NCI-H446 (cell line): Measurements from ENCODE around the gene VPS41.

Experiments
- DNase-seq, 2 experiments: peaks; one replicate each; lab custom pipeline; 2025; lab: John Stamatoyannopoulos, UW

Gene VPS41

GRCh38 chr7:38806912-38807311, 102.1 kb downstream of the VPS41 start:
- no peak for DNase-seq

DNA sequence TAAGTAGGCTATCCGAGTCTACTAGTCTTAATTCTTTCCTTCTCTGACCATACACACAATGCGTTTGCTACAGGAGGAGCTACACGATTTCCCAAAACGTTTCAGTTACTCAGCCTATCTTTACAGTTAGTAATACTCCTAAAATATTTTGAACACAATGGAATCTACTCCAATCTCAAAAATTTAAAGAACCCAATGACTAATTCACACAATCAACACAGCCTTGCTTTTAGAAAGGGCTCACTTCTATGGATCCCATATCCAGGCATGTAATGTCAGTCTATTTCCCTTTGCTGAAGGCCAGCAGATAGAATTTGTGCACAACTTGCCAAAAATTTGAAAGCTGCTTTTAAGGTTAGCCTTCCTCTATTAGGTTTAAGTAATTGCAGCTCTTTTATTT, 107.2 kb downstream of the VPS41 start:
- DNase-seq: no peak

GRCh38 chr7:38798552-38799267, 110.3 kb downstream of the VPS41 start:
- no peak for DNase-seq

DNA sequence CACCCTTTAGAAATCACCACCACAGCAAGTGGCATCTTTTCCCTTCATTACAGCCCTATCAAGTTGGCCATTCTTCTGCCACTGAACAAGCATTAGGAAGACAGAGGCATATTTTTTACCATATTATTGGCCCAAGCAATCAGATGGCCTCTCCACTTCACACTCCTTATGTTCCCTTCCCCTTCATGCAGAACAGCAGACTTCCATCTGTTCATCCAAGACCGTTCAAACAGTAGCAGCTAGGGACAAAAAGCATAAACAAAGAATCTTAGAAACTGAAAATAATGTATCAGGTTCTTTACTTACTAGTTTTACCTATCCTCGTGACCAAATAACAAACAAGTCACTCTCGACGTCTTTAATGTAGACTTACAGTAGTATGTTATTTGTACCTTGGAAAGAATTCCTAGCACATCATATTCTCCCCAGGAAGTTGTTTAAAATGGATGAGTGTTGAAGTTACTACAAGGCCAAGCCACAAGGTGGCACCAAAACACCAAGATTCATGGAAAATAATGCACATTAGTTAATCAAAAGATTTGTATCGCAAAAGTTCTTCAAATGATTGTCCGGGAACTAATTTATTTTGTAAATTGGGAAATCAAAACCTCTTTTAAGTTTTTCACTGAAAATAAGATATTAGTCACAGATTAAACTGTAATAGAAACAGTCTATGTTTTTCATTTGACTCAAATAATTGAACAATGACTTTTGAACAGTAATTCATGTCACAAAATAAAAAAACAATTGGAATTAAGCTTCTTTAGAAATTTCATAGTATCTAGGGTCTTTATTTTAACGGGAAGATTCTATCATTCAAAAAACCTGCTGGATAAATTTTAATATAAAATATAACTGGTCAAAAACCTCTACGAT, 112.1 kb downstream of the VPS41 start:
- DNase-seq: peak; percentile 58 to 68

DNA sequence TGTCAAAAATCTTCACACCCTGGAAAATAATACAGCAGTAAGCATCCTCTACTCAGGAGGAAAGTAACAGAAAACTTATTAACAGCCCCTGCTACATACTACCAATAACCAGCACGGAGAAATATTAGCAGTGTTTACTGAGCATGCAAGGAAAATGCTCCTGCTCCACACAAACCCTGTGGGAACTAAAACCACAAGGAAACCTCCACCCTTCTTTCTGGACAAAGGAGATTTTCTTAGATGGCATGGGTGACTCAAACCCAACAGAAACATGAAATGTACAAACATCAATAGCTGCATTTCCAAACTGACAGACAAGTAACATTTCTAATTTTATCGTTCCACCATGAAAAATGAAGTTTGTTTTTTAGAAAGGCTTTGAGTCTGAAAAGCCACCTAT, 113.4 kb downstream of the VPS41 start:
- DNase-seq: no peak

- DNase-seq: no peak
Measured at GRCh38 chr7:38781991-38782390, 127.0 kb downstream of the VPS41 start.

DNA sequence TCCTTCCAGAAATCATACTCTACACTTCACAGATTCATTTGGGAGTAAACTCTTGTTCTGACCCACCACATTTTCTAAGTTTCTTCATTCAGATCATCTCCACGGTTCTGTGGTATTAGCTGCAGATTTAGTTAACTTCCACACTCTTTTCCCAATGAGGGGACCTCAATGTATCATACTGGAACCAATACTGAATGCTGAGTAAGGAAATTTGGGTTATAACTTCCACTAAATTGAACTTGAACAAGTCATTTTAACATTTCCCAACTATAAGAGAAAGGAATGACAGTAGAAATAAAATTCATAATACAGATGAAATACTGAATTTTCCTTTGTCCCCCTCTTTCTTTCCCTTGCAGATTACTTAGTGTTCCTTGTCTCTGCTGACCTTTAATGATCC, 131.4 kb downstream of the VPS41 start:
- DNase-seq: no peak

DNA sequence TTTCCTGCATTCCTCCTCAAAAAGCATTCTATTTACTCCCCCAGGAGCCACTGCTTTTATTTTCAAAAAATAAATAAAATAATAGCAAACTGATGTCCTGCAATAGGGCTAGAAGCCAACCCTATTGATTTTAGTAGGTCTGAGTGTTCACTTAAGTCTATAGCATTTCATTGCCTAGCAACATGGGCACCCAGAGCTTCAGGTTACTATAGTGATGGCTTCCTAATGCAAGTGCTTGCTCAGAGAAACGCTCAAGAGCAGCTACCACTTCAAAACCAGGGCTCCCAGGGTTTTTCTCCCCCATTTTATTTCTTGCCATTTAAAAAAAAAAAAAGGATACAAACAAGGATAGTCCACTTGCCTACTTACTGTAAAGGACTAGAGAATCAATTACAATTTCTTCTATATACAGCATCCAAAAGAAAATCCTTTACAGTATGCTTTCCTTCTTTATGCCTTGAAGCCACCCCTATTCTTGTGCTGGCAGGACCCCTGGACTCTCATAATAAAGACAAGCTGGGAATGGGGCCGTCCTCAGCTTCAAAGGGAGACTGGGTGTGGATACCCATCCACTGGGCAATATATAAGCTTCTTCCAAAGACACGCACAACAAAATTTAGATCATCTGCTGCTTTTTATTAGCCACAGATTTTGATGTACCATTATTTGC, 133.3 kb downstream of the VPS41 start:
- no peak for DNase-seq

DNA sequence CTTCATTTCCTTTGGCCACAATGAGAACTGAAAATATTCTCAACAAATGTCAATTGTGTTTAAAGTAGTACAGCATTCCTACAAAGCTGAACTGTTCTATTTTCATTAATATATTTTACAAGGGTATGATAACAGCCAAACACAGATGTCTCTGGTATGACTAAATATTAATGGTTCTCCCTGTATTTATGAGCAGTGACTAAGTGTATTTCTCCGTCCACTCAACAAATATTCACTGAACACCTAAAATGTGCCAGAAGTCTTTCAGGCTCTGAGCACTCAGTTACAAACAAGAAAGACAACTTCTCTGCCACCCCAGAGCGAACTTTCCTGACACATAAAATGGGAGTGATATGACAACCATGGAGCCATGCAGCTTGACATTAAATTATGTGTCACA, 135.6 kb downstream of the VPS41 start:
- no peak for DNase-seq

DNA sequence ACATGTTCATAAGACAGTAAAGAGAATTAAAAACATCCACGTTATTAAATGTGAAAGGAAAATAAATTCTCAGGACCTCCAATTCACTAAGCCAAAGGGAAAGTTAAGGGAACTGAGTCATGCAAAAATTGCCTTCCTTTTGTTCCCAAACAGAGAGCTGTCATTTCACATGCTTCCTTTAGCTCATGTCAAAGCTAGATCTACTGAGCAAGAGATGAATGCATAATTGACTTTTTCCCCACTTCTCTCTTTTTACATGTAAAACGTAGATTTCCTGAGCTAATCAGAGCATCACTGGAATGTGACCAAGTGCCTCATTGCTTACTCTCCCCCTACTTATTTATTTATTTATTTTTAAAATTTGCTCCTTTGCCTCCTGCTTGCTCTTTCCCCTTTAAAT, 148.8 kb downstream of the VPS41 start:
- DNase-seq: no peak

DNA sequence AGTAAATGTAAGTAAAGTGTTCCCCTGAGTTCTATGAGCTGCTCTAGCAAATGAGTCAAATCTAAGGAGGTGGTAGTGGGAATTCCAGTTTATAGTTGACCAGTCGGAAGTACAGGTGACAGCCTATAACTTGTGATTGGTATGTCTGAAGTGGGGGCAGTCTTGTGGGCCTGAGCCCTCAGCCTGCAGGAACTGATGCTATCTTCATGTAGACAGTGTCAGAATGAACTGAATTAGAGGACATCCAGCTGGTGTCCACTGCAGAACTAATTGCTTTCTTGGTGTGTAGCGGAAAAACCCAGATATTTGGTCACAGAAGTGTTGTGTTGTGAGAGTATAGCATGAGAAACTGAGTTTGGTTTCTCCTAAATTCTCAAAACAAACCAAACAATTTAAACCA, 150.0 kb downstream of the VPS41 start:
- DNase-seq: no peak

- no peak for DNase-seq
Measured at GRCh38 chr7:38757931-38758330, 151.1 kb downstream of the VPS41 start.

- peak in 1 of 2 experiments; percentile 10 for DNase-seq
Measured at GRCh38 chr7:38756521-38756920, 152.5 kb downstream of the VPS41 start.

DNA sequence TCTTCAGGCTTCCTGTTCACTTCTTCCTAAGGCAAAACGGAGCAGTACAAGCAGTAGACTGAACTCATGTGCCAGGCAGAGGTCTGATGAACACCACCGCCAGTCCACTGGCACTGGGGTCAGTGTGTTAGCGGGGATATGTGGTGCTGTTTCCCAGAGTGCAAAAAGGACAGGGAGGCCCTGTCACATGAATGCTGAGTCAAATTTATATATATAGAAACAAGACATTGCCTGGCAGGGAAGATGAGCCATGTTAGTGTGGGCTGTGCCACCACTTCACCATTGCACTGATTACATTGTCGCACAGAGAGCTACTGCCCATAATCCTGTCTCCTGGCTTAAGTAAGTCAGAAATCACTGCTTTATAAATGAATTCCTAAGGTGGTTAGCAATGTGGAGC, 155.6 kb downstream of the VPS41 start:
- no peak for DNase-seq

DNA sequence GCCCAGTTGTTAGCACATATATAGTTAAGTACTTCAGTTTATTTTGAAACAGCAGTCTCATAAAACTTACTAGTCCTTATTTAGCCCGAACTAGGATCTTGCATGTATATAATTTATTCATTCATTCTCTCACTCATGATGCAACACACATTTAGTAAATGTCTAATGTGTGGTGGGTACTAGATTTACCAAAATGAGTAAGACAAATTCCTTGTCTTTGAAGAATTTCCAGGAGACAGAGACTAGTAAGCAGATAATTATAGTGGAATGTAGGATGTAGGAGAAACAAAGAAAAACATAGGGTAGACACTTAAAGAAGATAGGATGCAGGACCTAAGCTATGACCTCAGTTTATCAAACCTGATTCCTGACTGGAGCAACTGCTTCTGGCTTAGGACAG, 157.6 kb downstream of the VPS41 start:
- DNase-seq: no peak

- DNase-seq: peak in 1 of 2 experiments; percentile 37
Measured at GRCh38 chr7:38748056-38748610, 160.9 kb downstream of the VPS41 start.

GRCh38 chr7:38746438-38746837, 162.6 kb downstream of the VPS41 start:
- DNase-seq: no peak

GRCh38 chr7:38744746-38745145, 164.2 kb downstream of the VPS41 start:
- no peak for DNase-seq

DNA sequence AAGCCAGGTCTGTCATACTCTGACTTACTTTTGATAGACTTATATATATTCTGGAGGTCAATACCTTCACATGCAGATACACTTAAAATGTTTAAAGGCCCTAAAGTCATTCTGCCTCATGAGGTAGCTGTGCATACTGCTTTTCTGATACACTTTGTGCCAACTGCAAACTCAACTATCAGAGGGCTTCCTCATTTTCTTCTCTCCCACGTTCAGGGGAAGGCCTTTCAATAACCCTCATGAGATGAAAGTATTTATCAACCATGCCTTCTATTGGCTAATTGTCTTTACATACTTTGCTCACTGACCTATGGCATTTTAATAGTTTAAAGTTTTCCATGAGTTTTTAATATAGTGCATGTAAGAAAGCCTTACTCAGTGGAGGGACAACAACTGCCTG, 165.1 kb downstream of the VPS41 start:
- no peak for DNase-seq

- no peak for DNase-seq
Measured at GRCh38 chr7:38740041-38740440, 168.9 kb downstream of the VPS41 start.

DNA sequence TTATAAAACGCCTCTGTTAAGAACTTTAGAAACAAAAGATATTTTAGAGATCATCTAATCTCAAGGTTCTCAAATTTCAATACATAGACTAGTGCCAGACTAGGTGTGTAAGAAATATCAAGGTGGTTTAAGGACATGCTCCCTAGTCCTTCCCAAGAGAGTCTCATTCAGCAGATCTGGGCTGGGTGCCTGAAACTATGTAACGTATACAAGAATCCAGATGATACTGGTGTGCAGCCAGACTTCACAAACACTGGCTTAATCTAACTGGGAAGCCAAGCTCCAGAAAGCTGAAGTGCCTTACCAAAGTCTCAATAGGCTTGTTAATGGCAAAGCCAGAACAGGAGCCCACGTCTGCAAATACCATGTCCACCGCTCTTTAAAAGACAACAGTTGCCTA, 172.9 kb downstream of the VPS41 start:
- peak; percentile 23 to 63 for DNase-seq

DNA sequence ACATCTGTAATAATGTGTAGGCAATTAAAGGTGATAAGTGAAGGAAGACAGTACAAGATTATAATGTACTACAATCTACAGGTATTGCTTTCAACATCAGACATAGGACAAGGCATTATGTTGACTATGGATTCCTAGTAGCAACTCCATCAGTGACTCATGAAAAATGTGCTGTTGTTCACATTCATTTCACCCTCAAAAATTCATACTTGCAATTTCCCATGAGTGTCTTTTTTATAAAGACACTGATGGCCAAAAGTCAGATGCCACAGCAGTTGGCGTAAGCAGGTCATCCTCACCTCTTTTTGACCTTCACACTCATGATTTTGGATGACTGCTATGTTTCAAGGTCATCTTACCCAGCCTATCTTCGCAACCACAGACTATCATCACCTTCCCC, 177.8 kb downstream of the VPS41 start:
- no peak for DNase-seq

DNA sequence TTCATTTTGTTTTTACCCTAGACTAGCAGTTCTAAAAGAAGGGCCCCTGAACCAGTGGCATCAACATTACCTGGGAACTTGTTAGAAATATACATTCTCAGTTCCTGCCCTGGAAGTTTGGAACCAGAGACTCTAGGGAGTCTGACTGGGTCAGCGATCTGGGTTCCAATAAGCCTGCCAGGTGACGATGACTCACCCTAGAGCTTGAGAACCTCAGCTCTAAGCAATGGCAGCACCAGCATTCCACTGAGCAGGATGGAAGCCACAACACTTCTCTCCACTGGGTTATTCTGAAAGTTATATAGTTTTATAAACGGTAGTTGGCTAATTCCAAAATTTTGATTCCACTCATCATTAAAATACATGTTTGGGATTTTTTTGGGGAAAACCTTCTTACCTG, 180.8 kb downstream of the VPS41 start:
- DNase-seq: no peak
